HL-60 (cell line): ENCODE data around the gene USP5.
"Not testable (repeated sequence)": the region's sequence is repeated elsewhere in the genome, so short reads cannot be mapped to it uniquely, and the experiment has no call there.

Experiments used
- DNase-seq, 2 experiments: peaks; one replicate each; pipeline ENCODE4 v3.0.0-alpha.2; 2010 to 2020; ENCODE audit warnings: low read depth in 1 of 2, low spot score in 1 of 2
- H3K27ac ChIP-seq: fragments of 250-450 bp; sonication (Bioruptor Pico); replicated peaks from 2 replicates; pipeline ENCODE4 v1.5.1; 2020; ENCODE audit warnings: mild to moderate bottlenecking, moderate library complexity
- H3K27me3 ChIP-seq: fragments of 250-450 bp; sonication (Bioruptor Pico); 2 replicates; pipeline ENCODE4 v1.5.1; 2021; ENCODE audit warnings: mild to moderate bottlenecking, moderate library complexity; ENCODE audit not compliant: insufficient read depth, poor library complexity, severe bottlenecking
- H3K4me3 ChIP-seq: replicated peaks from 2 replicates; pipeline ENCODE4 v1.5.1; 2011; ENCODE audit warnings: mild to moderate bottlenecking, control low read depth, low read length; ENCODE audit not compliant: insufficient read depth
- CTCF ChIP-seq: IDR thresholded peaks from one replicate; pipeline ENCODE4 v1.5.1; 2011; ENCODE audit warnings: low read length, control low read depth, inconsistent platforms; ENCODE audit not compliant: insufficient read depth
- GABPA ChIP-seq: IDR thresholded peaks from 2 replicates; pipeline ENCODE4 v1.6.1; 2012; ENCODE audit warnings: low read depth
- POLR2AphosphoS5 ChIP-seq: IDR thresholded peaks from 2 replicates; pipeline ENCODE4 v1.6.1; 2012; ENCODE audit warnings: low read depth
- SPI1 ChIP-seq: IDR thresholded peaks from 2 replicates; pipeline ENCODE4 v1.6.1; 2012; ENCODE audit warnings: low read depth, mild to moderate bottlenecking, borderline replicate concordance
- TF ChIP-seq, protein P1 (sequence below): IDR thresholded peaks from 2 replicates; pipeline ENCODE4 v1.6.1; 2012; ENCODE audit warnings: low read depth; ENCODE audit not compliant: insufficient replicate concordance

USP5 gene

GRCh38 chr12:6872073-6873048 is 20.4 kb downstream of the USP5 start:
- Histone ChIP-seq H3K27me3 (no peaks in the 10 kb centered on the region), H3K27ac (peak overlapping the region; percentile 76), H3K4me3 (peak overlapping the region; percentile 78)
- TF ChIP-seq CTCF = peak; percentile 71
- TF ChIP-seq, protein P1, sequence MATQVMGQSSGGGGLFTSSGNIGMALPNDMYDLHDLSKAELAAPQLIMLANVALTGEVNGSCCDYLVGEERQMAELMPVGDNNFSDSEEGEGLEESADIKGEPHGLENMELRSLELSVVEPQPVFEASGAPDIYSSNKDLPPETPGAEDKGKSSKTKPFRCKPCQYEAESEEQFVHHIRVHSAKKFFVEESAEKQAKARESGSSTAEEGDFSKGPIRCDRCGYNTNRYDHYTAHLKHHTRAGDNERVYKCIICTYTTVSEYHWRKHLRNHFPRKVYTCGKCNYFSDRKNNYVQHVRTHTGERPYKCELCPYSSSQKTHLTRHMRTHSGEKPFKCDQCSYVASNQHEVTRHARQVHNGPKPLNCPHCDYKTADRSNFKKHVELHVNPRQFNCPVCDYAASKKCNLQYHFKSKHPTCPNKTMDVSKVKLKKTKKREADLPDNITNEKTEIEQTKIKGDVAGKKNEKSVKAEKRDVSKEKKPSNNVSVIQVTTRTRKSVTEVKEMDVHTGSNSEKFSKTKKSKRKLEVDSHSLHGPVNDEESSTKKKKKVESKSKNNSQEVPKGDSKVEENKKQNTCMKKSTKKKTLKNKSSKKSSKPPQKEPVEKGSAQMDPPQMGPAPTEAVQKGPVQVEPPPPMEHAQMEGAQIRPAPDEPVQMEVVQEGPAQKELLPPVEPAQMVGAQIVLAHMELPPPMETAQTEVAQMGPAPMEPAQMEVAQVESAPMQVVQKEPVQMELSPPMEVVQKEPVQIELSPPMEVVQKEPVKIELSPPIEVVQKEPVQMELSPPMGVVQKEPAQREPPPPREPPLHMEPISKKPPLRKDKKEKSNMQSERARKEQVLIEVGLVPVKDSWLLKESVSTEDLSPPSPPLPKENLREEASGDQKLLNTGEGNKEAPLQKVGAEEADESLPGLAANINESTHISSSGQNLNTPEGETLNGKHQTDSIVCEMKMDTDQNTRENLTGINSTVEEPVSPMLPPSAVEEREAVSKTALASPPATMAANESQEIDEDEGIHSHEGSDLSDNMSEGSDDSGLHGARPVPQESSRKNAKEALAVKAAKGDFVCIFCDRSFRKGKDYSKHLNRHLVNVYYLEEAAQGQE = no peak
- TF ChIP-seq POLR2AphosphoS5 = peak; percentile 84
- TF ChIP-seq GABPA = no peak
- TF ChIP-seq SPI1 = no peak
- peak; percentile 56 to 79 for DNase-seq

- no peak for TF ChIP-seq POLR2AphosphoS5
- TF ChIP-seq SPI1 = peak; percentile 32; the same call in 1 of the 2 replicates
- TF ChIP-seq CTCF = no peak
- peak; percentile 77 for TF ChIP-seq GABPA
- TF ChIP-seq, protein P1 = no peak
- H3K4me3 ChIP-seq = peak within 1 kb of the TSS; percentile 78
- DNase-seq = peak; percentile 87 to 96
These were observed 21.4 kb downstream of the USP5 start, which contains the start of gene SPSB2 for GRCh38 chr12:6873094-6874014. Gene SPSB2 (minus strand): TSS chr12:6873303. CDS start chr12:6872901, 402 bp downstream.

GRCh38 chr12:6874015-6874368 is 22.0 kb downstream of the USP5 start:
- H3K27ac ChIP-seq = peak overlapping the region; percentile 76
- H3K27me3 ChIP-seq, DNase-seq: not testable (repeated sequence)
- peak overlapping the region; percentile 78 for H3K4me3 ChIP-seq

More at GRCh38 chr12:6873094-6874014, 21.4 kb downstream of the USP5 start, which contains the start of gene SPSB2:
- Histone ChIP-seq H3K27me3 (no peaks in the 10 kb centered on the region), H3K27ac (peak within 1 kb of the TSS; percentile 76)

- peak in 1 of 2 experiments; percentile 54 for DNase-seq
- H3K27ac ChIP-seq, H3K4me3 ChIP-seq, H3K27me3 ChIP-seq: not testable (repeated sequence)
These were observed 27.9 kb downstream of the USP5 start for GRCh38 chr12:6879824-6880223.
